PFSK-1 (cell line): ENCODE results near the gene PIP4K2A.

Experiments used
- POLR2AphosphoS5 ChIP-seq: IDR thresholded peaks from 2 replicates; pipeline ENCODE4 v1.6.1; 2012; ENCODE audit warnings: low read depth, mild to moderate bottlenecking, control low read depth, low read length, moderate library complexity
- REST ChIP-seq, 2 experiments: IDR thresholded peaks; 2 replicates each; pipeline versions ENCODE4 v1.6.1 to v1.8.0; 2011 to 2012; ENCODE audit warnings: low read depth in 2 of 2, low read length in 2 of 2, control low read depth in 1 of 2, inconsistent platforms in 1 of 2, mild to moderate bottlenecking in 1 of 2, moderate library complexity in 1 of 2; ENCODE audit not compliant: insufficient read depth in 1 of 2
- SIN3A ChIP-seq: IDR thresholded peaks from 2 replicates; pipeline ENCODE4 v1.6.1; 2012; ENCODE audit warnings: mild to moderate bottlenecking, low read length, moderate library complexity, borderline replicate concordance; ENCODE audit not compliant: insufficient read depth
- TAF1 ChIP-seq: IDR thresholded peaks from 2 replicates; pipeline ENCODE4 v1.6.1; 2012; ENCODE audit warnings: low read length, control low read depth, borderline replicate concordance; ENCODE audit not compliant: insufficient read depth

- no peak for TF ChIP-seq REST (IDR thresholded peaks at IDR 0.05; ENCODE audit: insufficient read depth in 1 of 2, low read depth in 2 of 2, low read length in 2 of 2)
- TF ChIP-seq POLR2AphosphoS5 = no peak
- no peak for TF ChIP-seq SIN3A
- TF ChIP-seq TAF1 = no peak
Observed at GRCh38 chr10:22604344-22605126, 109.8 kb downstream of the PIP4K2A start.
